HG02884 (cell line): ENCODE data around the gene CYP26A1.

ENCODE experiments used
- ATAC-seq: cut with Tn5 transposase; IDR thresholded peaks from one replicate; pipeline ENCODE4 v1.9.1; 2021; ENCODE audit warnings: mild to moderate bottlenecking, moderate library complexity; ENCODE audit not compliant: unreplicated experiment

CYP26A1 gene

GRCh38 chr10:93073539-93074146, at the start of gene CYP26A1:
Gene CYP26A1, plus strand, starts transcription at chr10:93073893. Its CDS starts 42 bp downstream, at chr10:93073935.
- no peak for ATAC-seq

- no peak for ATAC-seq
Observed at GRCh38 chr10:93026072-93026471, 47.6 kb upstream of the CYP26A1 start.

- no peak for ATAC-seq
Observed at GRCh38 chr10:93027508-93027907, 46.2 kb upstream of the CYP26A1 start.

- no peak for ATAC-seq
Observed at GRCh38 chr10:93028883-93029282, 44.8 kb upstream of the CYP26A1 start.

GRCh38 chr10:93030409-93030808, 43.3 kb upstream of the CYP26A1 start:
- ATAC-seq: no peak

- no peak for ATAC-seq
Observed at GRCh38 chr10:93032105-93032808, 41.4 kb upstream of the CYP26A1 start.

GRCh38 chr10:93032809-93033137, 40.9 kb upstream of the CYP26A1 start:
- no peak for ATAC-seq

GRCh38 chr10:93034426-93034825, 39.3 kb upstream of the CYP26A1 start:
- no peak for ATAC-seq

- ATAC-seq: no peak
Observed at GRCh38 chr10:93039110-93039509, 34.6 kb upstream of the CYP26A1 start.

GRCh38 chr10:93039721-93040120, 34.0 kb upstream of the CYP26A1 start:
- no peak for ATAC-seq

GRCh38 chr10:93054486-93054885, 19.2 kb upstream of the CYP26A1 start:
- no peak for ATAC-seq

- no peak for ATAC-seq
Observed at GRCh38 chr10:93058139-93058538, 15.6 kb upstream of the CYP26A1 start.

GRCh38 chr10:93059975-93060886, 13.5 kb upstream of the CYP26A1 start, which contains the start of gene CYP26C1:
Gene CYP26C1, plus strand, starts transcription at chr10:93060798. Its CDS starts 466 bp downstream, at chr10:93061264.
- no peak for ATAC-seq

GRCh38 chr10:93060887-93061593, 12.7 kb upstream of the CYP26A1 start:
- no peak for ATAC-seq

- no peak for ATAC-seq
Observed at GRCh38 chr10:93061594-93062513, 11.8 kb upstream of the CYP26A1 start.

GRCh38 chr10:93062514-93063143, 11.1 kb upstream of the CYP26A1 start:
- ATAC-seq: peak; percentile 46

- ATAC-seq: no peak
Observed at GRCh38 chr10:93063144-93063976, 10.3 kb upstream of the CYP26A1 start.

- ATAC-seq: no peak
Observed at GRCh38 chr10:93063977-93064660, 9.6 kb upstream of the CYP26A1 start.
